Neural progenitor cell (in vitro differentiated cells): ENCODE measurements around the gene NR1H2. TPM values are rescaled to one million over a fixed set of nuclear protein-coding genes. Genes with fewer than 3 reads are reported as not detected.

Experiments
- DNase-seq: peaks from one replicate; pipeline ENCODE4 v3.0.0-alpha.2; 2016; ENCODE audit warnings: low spot score
- H2AFZ ChIP-seq: fragments of 200-600 bp; sonication (generic); replicated peaks from 2 replicates; pipeline ENCODE4 v1.6.1; 2016; ENCODE audit warnings: antibody characterized with exemption
- H3F3A ChIP-seq: fragments of 200-600 bp; sonication (generic); 2 replicates; pipeline ENCODE4 v1.6.1; 2016; ENCODE audit warnings: antibody characterized with exemption, low read depth
- H3K27ac ChIP-seq: fragments of 200-600 bp; sonication (generic); 2 replicates; pipeline ENCODE4 v1.5.1; 2016; ENCODE audit warnings: mild to moderate bottlenecking
- H3K27me3 ChIP-seq: fragments of 200-600 bp; sonication (generic); 2 replicates; pipeline ENCODE4 v1.6.1; 2016; ENCODE audit warnings: mild to moderate bottlenecking, moderate library complexity
- H3K36me3 ChIP-seq: fragments of 200-600 bp; sonication (generic); 2 replicates; pipeline ENCODE4 v1.5.1; 2016
- H3K4me1 ChIP-seq: fragments of 200-600 bp; sonication (generic); 2 replicates; pipeline ENCODE4 v1.6.1; 2016; ENCODE audit warnings: mixed run types
- H3K4me2 ChIP-seq: fragments of 200-600 bp; sonication (generic); 2 replicates; pipeline ENCODE4 v1.6.1; 2016
- H3K4me3 ChIP-seq: fragments of 200-600 bp; sonication (generic); 2 replicates; pipeline ENCODE4 v1.5.1; 2016
- H3K79me2 ChIP-seq: fragments of 200-600 bp; sonication (generic); 2 replicates; pipeline ENCODE4 v1.6.1; 2016; ENCODE audit warnings: low read depth
- H3K9ac ChIP-seq: fragments of 200-600 bp; sonication (generic); 2 replicates; pipeline ENCODE4 v1.6.1; 2016
- H3K9me3 ChIP-seq: fragments of 200-600 bp; sonication (generic); 2 replicates; pipeline ENCODE4 v1.5.1; 2016; ENCODE audit warnings: low read depth
- H4K20me1 ChIP-seq: fragments of 200-600 bp; sonication (generic); 2 replicates; pipeline ENCODE4 v1.6.1; 2016; ENCODE audit warnings: low read depth
- H3K27ac Mint-ChIP-seq: 3 replicates; pipeline ENCODE4 v1.8.0; 2021; ENCODE audit warnings: mixed read lengths
- H3K27me3 Mint-ChIP-seq: 2 replicates; pipeline ENCODE4 v1.8.0; 2022; ENCODE audit warnings: low read depth, mild to moderate bottlenecking, inconsistent platforms, moderate library complexity, mixed read lengths; ENCODE audit not compliant: insufficient read depth
- H3K36me3 Mint-ChIP-seq: 3 replicates; pipeline ENCODE4 v1.8.0; 2021; ENCODE audit warnings: mixed read lengths
- H3K4me1 Mint-ChIP-seq: 3 replicates; pipeline ENCODE4 v1.8.0; 2021; ENCODE audit warnings: mixed read lengths
- H3K4me3 Mint-ChIP-seq: 3 replicates; pipeline ENCODE4 v1.8.0; 2021; ENCODE audit warnings: mild to moderate bottlenecking, moderate library complexity, mixed read lengths
- H3K9me3 Mint-ChIP-seq: 3 replicates; pipeline ENCODE4 v1.8.0; 2020; ENCODE audit warnings: mixed read lengths
- EZH2 ChIP-seq: fragments of 200-600 bp; sonication (generic); IDR thresholded peaks from 2 replicates; pipeline ENCODE4 v1.6.1; 2017; ENCODE audit warnings: antibody characterized with exemption, mild to moderate bottlenecking, moderate library complexity
- EZH2phosphoT487 ChIP-seq: fragments of 200-600 bp; sonication (generic); IDR thresholded peaks from 2 replicates; pipeline ENCODE4 v1.6.1; 2017; ENCODE audit warnings: antibody characterized with exemption
- total RNA-seq: library from RNA; depleted of rRNA; stranded (reverse); fragments of >200 nt; gene quantifications from 2 replicates; pipeline ENCODE4 v1.2.3, GENCODE V29; 2015; ENCODE audit warnings: low replicate concordance
- TF ChIP-seq, protein P1 (sequence below): fragments of 200-600 bp; sonication (generic); IDR thresholded peaks from 2 replicates; pipeline ENCODE4 v1.5.1; 2017; ENCODE audit warnings: antibody characterized with exemption, mild to moderate bottlenecking

Gene NR1H2
- total RNA-seq, 1 donor from 2014 or later, result 25.4 TPM

DNA sequence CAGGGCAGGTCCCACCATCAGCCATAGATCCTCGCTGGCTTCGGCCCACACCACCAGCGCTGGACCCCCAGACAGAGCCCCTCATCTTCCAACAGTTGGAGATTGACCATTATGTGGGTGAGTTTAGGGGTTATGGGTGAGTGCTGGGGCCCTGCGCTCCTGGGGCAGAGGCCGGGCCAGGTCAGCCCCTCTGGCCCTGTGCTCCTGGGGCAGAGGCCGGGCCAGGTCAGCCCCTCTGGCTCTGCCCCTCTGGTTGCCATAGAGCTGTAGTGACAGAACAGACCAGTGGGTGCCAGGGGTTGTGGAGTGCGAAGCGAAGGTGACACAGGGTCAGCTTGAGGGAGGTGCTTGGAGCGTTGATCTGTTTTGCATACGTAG, 23.1 kb downstream of the NR1H2 start:
- TF ChIP-seq EZH2, result no peak
- TF ChIP-seq, protein P1, sequence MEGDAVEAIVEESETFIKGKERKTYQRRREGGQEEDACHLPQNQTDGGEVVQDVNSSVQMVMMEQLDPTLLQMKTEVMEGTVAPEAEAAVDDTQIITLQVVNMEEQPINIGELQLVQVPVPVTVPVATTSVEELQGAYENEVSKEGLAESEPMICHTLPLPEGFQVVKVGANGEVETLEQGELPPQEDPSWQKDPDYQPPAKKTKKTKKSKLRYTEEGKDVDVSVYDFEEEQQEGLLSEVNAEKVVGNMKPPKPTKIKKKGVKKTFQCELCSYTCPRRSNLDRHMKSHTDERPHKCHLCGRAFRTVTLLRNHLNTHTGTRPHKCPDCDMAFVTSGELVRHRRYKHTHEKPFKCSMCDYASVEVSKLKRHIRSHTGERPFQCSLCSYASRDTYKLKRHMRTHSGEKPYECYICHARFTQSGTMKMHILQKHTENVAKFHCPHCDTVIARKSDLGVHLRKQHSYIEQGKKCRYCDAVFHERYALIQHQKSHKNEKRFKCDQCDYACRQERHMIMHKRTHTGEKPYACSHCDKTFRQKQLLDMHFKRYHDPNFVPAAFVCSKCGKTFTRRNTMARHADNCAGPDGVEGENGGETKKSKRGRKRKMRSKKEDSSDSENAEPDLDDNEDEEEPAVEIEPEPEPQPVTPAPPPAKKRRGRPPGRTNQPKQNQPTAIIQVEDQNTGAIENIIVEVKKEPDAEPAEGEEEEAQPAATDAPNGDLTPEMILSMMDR, result no peak
- TF ChIP-seq EZH2phosphoT487, result no peak
- Histone ChIP-seq H3K9me3 (no peaks in the 10 kb centered on the region), H3K27me3 (no peaks in the 10 kb centered on the region), H3K27ac (no peak overlapping the region), H3K4me1 (no peaks in the 10 kb centered on the region), H3K4me3 (no peak overlapping the region), H3K4me2 (no peak overlapping the region), H3K79me2 (peaks cover 37% of the 10 kb centered on the region), H3F3A (no peaks in the 10 kb centered on the region), H4K20me1 (peaks cover 4% of the 10 kb centered on the region), H3K9ac (no peak overlapping the region), H3K36me3 (no peaks in the 10 kb centered on the region), H2AFZ (no peak overlapping the region)
- Mint-ChIP-seq H3K36me3 (peaks cover 20% of the 10 kb centered on the region), H3K4me3 (no peak overlapping the region), H3K9me3 (no peaks in the 10 kb centered on the region), H3K27me3 (no peaks in the 10 kb centered on the region), H3K4me1 (peaks cover 9% of the 10 kb centered on the region), H3K27ac (peak overlapping the region; percentile 27)
- no peak for DNase-seq

DNA sequence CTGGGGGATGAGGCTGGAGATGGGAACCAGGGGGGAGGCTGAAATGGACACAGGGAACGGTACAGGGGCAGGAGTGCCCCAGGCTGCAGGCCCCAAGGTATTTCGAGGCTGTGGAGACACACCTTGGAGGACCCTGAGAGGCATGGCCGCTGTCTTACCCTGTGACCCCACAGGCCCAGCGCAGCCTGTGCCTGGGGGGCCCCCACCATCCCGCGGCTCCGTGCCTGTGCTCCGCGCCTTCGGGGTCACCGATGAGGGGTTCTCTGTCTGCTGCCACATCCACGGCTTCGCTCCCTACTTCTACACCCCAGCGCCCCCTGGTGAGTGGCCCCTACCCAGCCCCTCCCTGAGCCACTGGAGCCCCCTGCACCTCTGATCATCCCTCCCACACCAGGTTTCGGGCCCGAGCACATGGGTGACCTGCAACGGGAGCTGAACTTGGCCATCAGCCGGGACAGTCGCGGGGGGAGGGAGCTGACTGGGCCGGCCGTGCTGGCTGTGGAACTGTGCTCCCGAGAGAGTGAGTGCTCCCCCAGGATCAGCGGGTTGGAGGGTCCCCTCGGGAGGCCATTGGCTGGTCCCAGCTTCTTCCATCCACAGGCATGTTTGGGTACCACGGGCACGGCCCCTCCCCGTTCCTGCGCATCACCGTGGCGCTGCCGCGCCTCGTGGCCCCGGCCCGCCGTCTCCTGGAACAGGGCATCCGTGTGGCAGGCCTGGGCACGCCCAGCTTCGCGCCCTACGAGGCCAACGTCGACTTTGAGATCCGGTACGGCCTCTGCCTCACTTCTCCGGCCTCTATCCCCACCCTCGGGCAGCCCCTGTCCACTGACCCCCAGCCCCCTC, 25.6 kb downstream of the NR1H2 start:
- Mint-ChIP-seq H3K36me3 (peaks cover 17% of the 10 kb centered on the region), H3K4me3 (no peak overlapping the region), H3K27ac (no peak overlapping the region), H3K27me3 (peaks cover 2% of the 10 kb centered on the region), H3K4me1 (peaks cover 9% of the 10 kb centered on the region), H3K9me3 (no peaks in the 10 kb centered on the region)
- H3K9ac ChIP-seq, result no peak overlapping the region
- H4K20me1 ChIP-seq, result peaks cover 4% of the 10 kb centered on the region
- no peak overlapping the region for H3K27ac ChIP-seq
- TF ChIP-seq, protein P1, result no peak
- TF ChIP-seq EZH2phosphoT487, result no peak
- TF ChIP-seq EZH2, result no peak
- H3K36me3 ChIP-seq, result no peaks in the 10 kb centered on the region
- H3K9me3 ChIP-seq, result no peaks in the 10 kb centered on the region
- no peak for DNase-seq
- H3K4me1 ChIP-seq, result no peaks in the 10 kb centered on the region
- no peaks in the 10 kb centered on the region for H3K27me3 ChIP-seq
- H3K4me2 ChIP-seq, result no peak overlapping the region
- H3K4me3 ChIP-seq, result no peak overlapping the region
- no peak overlapping the region for H2AFZ ChIP-seq
- peaks cover 14% of the 10 kb centered on the region for H3K79me2 ChIP-seq
- H3F3A ChIP-seq, result no peaks in the 10 kb centered on the region

DNA sequence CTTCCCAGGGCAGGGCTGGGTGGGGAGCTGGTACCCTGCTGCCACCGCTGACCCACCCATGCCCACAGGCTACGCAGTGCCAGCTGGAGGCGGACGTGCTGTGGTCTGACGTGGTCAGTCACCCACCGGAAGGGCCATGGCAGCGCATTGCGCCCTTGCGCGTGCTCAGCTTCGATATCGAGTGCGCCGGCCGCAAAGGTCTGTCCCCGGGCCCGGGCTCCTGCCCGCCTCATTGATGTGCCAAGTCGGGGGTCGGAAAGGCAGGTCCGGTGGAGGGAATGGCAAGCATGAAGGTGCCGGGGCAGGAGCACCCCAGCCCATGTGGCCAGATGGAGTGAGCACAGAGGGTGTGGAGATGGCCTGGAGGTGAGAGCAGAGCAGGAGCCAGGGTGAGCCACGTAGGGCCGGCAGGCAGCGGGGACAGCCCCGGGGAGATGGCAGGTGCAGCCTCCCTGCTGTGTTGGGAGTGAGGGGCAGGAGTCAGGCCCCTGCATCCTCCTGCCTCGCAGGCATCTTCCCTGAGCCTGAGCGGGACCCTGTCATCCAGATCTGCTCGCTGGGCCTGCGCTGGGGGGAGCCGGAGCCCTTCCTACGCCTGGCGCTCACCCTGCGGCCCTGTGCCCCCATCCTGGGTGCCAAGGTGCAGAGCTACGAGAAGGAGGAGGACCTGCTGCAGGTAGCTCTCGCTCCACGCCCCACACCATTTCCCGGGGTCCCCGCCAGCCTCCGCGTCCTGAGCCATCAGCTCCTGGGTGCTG, 26.5 kb downstream of the NR1H2 start:
- Mint-ChIP-seq H3K27me3 (peaks cover 2% of the 10 kb centered on the region), H3K4me1 (peaks cover 8% of the 10 kb centered on the region), H3K4me3 (no peak overlapping the region), H3K36me3 (peaks cover 15% of the 10 kb centered on the region), H3K9me3 (no peaks in the 10 kb centered on the region), H3K27ac (no peak overlapping the region)
- no peak overlapping the region for H2AFZ ChIP-seq
- H3K79me2 ChIP-seq, result peaks cover 5% of the 10 kb centered on the region
- no peaks in the 10 kb centered on the region for H3K36me3 ChIP-seq
- H3F3A ChIP-seq, result no peaks in the 10 kb centered on the region
- H3K27ac ChIP-seq, result no peak overlapping the region
- H3K4me3 ChIP-seq, result no peak overlapping the region
- no peaks in the 10 kb centered on the region for H3K27me3 ChIP-seq
- no peaks in the 10 kb centered on the region for H3K9me3 ChIP-seq
- TF ChIP-seq EZH2 (no peak), EZH2phosphoT487 (no peak)
- TF ChIP-seq, protein P1, result no peak
- H3K4me1 ChIP-seq, result no peaks in the 10 kb centered on the region
- H4K20me1 ChIP-seq, result peaks cover 4% of the 10 kb centered on the region
- H3K4me2 ChIP-seq, result no peak overlapping the region
- DNase-seq, result no peak
- no peak overlapping the region for H3K9ac ChIP-seq
